Measurements from ENCODE around the gene XRCC4.

The XRCC4 gene

DNA sequence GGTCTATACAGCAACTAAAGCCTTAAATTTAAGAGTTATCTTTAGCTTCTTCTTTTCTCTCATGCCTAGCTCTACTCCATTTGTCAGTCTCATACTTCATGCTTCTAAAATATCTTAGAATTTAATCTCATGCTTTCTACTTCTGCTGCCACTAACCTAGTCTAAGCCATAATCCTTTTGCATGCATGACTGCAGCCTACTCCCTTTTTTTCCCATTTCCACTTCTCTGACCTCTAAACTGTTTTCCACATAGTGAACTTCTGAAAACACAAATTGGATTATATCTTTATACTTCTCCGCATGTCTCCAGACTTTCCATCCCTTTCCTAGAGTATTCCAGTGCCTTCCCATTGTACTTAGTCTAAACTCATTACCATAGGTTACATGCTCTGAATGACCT is 193.0 kb downstream of the XRCC4 start:
- DNase-seq (ENCODE audit: low read depth in 2 of 2) = no peak

- no peak for DNase-seq (ENCODE audit: low read depth in 2 of 2)
Measured at GRCh38 chr5:83277154-83277553, 199.8 kb downstream of the XRCC4 start.

DNA sequence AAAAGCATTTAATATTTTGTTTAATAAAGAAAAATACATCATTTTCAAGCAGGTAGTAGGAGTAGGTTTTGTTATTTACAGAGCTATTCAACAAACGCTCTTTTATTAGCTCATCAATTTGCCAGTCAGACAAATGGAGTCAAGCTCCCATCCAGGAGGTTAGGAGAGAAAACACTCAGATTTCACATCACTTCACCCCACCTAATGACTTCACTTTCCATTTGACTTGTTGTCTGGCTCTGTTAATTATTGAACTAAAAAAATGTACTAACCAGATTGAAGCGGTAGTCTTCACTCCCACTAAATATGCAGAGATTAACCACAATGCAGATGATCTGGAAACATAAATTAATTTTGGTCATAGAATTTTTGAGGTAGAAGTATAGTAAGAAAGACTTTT is 200.6 kb downstream of the XRCC4 start:
- no peak for DNase-seq (ENCODE audit: low read depth in 2 of 2)

DNA sequence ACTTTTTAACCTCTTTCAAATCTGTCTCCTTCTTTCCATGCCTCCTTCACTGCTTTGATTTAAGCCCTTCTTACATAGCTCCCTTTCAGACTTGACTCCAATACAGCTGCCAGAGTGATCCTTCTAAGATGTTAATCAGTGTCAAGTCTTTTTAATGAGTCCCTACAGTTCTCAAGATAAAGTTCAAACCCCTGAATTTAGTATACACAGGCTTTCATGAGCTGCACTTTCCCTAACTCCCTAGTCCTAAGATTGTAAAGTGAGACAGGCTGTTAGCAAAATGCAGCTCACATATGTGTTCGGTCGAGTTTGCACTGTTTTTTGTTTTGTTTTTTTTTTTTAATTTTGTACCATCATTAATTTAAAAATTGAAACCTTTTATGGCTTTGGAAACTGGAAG is 203.8 kb downstream of the XRCC4 start:
- no peak for DNase-seq (ENCODE audit: low read depth in 2 of 2)

GRCh38 chr5:83281658-83282057 is 204.3 kb downstream of the XRCC4 start:
- DNase-seq (ENCODE audit: low read depth in 2 of 2) = no peak

DNA sequence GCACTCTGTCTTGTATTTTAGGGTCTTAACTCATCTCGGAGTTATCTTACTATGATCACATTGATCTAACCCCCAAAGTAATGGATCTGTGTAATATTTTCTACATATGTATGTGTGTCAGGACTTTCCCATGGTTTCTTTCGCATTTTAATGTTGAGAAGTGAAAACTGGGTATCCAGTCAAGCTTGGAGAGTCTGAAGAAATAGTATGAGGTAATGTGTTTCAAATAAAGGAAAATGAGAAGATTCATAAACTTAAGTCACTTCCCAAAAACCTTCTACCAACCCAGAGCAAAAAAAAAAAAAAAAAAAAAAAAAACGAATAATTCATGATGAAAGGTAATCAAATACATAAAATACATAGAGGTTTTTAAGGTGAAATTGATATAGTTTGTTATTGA is 206.4 kb downstream of the XRCC4 start:
- no peak for DNase-seq (ENCODE audit: low read depth in 2 of 2)

DNA sequence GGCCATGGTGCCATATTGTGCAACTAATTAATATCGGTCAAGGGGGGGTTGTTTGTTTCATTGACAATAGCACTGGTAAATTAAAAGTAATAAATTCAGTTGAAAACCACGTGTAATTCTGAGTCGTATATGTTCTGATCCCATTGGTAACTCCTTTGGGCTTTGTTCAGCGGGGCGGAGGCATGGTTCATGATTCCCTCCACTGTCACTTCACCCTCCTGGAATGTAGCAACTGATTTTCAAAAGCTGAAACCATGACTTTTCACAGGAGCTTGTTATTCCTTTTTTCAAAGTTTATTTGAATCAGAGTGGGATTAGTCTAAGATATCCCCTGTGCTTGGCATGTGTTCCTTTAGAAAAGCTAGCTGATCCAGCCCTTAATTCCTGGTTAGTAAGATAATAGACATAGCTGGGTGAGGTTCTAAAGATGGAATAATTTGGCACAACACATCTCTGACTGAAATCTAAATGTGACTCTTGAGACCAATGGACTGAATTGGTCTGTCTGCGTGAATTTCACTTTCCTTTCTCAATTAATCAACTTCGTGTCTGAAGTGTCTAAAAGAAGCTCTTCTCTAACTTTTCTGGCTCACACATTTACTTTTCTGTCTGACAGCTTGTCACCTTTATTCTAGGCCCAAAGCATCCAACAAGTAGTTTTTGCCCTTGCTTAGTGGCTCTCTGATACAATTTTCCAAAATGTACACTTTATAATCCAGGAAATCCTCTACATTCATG is 208.5 kb downstream of the XRCC4 start:
- no peak for DNase-seq (ENCODE audit: low read depth in 2 of 2)

DNA sequence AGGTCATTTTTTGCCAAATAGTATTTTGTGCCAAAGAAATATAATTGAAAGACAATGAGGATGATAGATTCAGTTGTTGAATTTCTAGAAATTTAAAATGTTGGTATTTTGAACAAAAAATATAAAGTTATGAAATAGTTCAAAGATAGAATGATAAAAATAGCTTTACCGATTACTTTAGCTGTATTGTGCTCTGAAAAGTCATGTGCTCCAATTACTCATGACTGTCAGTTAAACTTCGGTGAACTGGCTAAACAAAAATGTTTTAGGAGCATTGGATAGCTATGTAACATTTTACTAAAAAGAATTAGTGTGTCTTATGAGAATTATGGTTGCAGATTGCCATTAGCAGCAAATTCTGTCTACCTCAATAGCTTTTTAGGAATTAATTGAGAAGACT is 216.9 kb downstream of the XRCC4 start:
- DNase-seq (ENCODE audit: low read depth in 2 of 2) = no peak

- DNase-seq (ENCODE audit: low read depth in 2 of 2) = no peak
Measured at GRCh38 chr5:83299353-83299752, 222.0 kb downstream of the XRCC4 start.

- DNase-seq (ENCODE audit: low read depth in 2 of 2) = no peak
Measured at GRCh38 chr5:83306572-83307241, 229.4 kb downstream of the XRCC4 start.

DNA sequence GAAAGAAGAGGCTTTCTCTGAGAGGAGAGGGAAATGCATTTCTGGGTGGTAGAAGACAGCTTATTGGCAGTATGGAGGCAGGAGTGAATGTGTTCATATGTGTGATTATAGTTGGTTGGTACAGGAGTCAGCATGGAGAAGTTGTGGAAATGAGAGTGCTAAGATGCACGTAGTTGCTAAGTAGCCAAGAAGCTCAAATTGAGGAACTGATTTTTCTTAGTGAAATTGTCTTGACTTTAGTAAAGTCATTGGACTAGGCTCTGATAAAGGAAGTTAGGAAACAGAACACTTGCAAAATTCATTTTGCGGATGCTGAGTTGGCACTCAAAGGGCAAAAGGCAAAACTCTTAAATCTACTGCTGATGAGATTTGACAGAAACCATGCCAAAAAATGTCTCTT is 235.3 kb downstream of the XRCC4 start:
- no peak for DNase-seq (ENCODE audit: low read depth in 2 of 2)

- no peak for DNase-seq (ENCODE audit: low read depth in 2 of 2)
Measured at GRCh38 chr5:83313436-83313835, 236.1 kb downstream of the XRCC4 start.

GRCh38 chr5:83321483-83322055 is 244.2 kb downstream of the XRCC4 start:
- no peak for DNase-seq (ENCODE audit: low read depth in 2 of 2)

DNA sequence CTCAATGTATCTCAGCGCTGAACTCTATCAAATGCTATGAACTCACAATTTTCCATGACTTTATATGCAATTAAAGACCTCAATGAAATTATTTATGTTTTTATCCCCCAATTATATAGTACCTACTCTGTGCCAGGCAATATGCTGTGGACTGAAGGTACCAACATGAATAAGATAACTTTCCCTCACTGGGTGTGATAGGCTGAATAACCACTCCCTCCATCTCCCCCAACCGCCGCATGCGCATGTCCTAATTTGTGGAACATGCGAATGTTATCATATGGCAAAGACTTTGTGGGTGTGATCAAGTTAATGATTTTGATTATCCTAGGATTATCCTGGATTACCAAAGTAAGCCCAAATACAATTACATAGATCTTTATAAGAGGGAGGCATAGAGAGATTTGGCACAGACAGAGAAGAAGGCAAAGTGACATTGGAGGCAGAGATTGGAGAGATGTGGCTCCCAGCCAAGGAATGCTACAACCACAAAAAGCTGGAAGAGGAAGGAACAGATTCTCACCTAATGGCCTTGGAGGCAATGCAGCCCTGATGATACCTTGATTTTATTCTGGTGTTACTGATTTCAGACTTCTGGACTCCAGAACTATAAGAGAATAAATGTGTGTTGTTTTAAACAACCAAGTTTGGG is 245.1 kb downstream of the XRCC4 start:
- no peak for DNase-seq (ENCODE audit: low read depth in 2 of 2)

GRCh38 chr5:83323557-83324180 is 246.3 kb downstream of the XRCC4 start:
- DNase-seq (ENCODE audit: low read depth in 2 of 2) = no peak

DNA sequence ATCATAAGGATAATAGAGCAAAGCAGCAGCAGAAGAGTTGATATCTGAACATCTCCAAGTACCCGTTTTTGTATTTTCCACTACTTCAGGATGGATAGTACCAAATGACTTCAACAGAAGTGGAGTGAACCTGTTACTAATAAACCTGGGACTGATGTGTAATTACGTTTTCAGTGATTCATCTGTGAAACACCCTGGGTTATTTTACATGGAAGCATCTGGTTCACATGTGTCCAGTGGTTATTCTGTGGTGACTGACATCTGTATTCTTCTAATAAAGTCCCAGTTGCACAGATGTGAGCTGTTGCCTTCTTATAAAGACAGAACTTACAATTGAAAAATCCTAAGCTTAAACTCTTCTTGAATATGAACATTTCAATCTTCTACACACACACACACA is 254.5 kb downstream of the XRCC4 start:
- no peak for DNase-seq (ENCODE audit: low read depth in 2 of 2)

DNA sequence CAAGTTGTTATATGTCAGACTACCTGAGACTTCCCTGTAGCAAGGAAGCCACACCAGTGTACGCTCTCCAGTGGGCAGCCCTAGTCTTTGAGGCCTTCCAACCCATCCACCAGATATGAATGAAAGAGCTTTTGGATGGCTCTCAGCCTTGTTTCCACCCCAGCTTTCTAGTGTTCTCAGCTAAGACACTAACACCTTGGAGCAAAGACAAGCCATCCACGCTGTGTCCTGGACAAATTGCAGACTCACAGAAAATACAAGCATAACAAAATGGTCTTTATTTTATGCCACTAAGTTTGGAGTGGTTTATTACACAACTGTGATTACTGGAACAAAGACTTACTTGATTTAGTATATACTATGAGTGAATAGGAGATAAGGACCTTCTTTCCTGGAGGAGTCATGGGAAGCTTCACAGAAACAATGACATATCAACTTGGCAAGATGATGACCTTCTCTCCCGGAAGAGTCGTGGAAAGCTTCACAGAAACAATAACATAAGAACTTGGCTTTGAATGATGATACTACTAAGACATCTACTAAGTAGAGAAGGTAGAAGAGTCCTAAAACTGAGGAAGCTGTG is 260.2 kb downstream of the XRCC4 start:
- no peak for DNase-seq (ENCODE audit: low read depth in 2 of 2)

DNA sequence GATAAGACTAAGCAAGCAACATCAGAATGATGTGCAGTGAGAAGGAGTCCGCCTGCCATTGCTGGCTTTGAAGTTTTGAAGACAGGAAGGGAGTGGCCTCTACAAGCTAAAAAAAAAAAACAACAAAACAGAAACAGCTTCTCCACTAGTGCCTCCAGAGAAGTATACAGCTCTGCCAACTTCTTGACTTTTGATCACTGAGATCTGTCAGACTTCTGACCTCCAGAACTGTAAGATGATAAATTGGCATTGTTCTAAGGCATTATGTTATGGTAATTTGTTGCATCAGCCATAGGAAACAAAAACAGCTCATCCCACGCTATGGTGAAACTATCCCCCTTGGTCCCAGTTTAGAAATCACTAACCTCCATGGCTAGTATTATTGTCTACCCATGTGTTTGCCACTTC is 263.2 kb downstream of the XRCC4 start:
- DNase-seq (ENCODE audit: low read depth in 2 of 2) = no peak

- DNase-seq (ENCODE audit: low read depth in 2 of 2) = no peak
Measured at GRCh38 chr5:83341815-83342334, 264.5 kb downstream of the XRCC4 start.

- DNase-seq (ENCODE audit: low read depth in 2 of 2) = no peak
Measured at GRCh38 chr5:83342465-83342864, 265.1 kb downstream of the XRCC4 start.

DNA sequence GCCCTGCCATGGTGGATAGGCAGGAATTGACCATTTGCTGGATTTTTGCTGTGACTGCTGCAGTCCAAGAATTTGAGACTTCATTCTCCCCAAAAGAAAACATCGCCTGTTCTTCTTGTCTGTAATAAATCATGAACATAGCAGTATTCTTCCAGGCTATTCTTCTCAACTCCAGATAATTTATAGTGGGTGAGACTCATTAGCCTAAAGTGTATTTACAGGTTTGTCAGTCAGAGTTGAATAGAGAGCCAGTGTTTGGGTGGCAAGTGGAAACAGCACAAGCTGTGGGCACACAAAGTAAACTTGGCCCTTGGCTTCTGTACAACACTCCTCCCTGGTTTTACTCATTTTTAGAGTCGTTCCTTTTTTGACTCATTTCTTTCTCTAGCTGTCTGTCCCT is 266.0 kb downstream of the XRCC4 start:
- no peak for DNase-seq (ENCODE audit: low read depth in 2 of 2)

DNA sequence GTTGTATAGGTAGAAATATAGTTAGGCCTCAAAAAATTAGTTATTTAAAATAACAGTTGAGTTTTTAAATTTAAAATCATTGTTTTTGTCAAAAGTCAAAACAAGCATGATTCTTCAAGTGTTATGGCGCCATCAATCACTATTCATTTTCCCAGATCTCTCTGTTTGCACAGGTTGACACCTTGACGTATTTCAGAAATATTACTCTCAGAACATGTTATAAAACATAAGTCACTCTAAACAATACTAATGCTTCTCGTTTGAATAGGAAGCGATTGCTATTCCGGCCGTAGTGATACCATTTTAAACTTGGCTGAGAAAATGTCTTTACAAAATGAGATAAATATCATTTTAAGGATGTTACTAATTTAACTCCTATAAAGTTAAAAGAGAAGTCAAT is 268.1 kb downstream of the XRCC4 start:
- DNase-seq (ENCODE audit: low read depth in 2 of 2) = no peak

Data from stimulated activated CD4-positive, alpha-beta T cell treated with anti-CD3 and anti-CD28 coated beads, Interleukin-4, amount 100 ng/mL, for 48 hours (primary cell).